Caco-2 (cell line): Measurements from ENCODE around the gene INAVA. TPM values are rescaled to one million over a fixed set of nuclear protein-coding genes. Genes with fewer than 3 reads are reported as not detected.

Source experiments
- BruUV-seq: library from RNA; stranded (reverse); fragments of 400-500 nt; replicated peaks from 2 replicates; lab custom pipeline; 2021; lab: Mats Ljungman, UMichigan
- CTCF ChIA-PET: fragments of 300-600 bp; sonication (Branson Sonifier 250); formaldehyde crosslinking; loops from one replicate; lab custom pipeline; 2022; ENCODE audit warnings: antibody characterized with exemption; lab: Charles Lee
- POLR2A ChIA-PET: fragments of 300-600 bp; sonication (Branson Sonifier 250); formaldehyde crosslinking; loops from one replicate; lab custom pipeline; 2022; ENCODE audit warnings: antibody characterized with exemption; lab: Charles Lee
- DNase-seq, 2 experiments: peaks; one replicate each; pipeline versions ENCODE4 v3.0.0 to v3.0.0-alpha.2; 2020 to 2022
- H3K27me3 ChIP-seq: replicated peaks from 2 replicates; pipeline ENCODE4 v1.6.0; 2011; ENCODE audit warnings: low read length; ENCODE audit not compliant: control insufficient read depth, insufficient read depth
- H3K36me3 ChIP-seq: 2 replicates; pipeline ENCODE4 v1.5.1; 2011; ENCODE audit warnings: low read length; ENCODE audit not compliant: control insufficient read depth, insufficient read depth
- H3K4me1 ChIP-seq: fragments of 250-450 bp; sonication (Bioruptor Pico); 2 replicates; pipeline ENCODE4 v1.5.1; 2020; ENCODE audit warnings: mild to moderate bottlenecking
- H3K4me3 ChIP-seq: 2 replicates; pipeline ENCODE4 v1.5.1; 2011; ENCODE audit warnings: low read depth, mild to moderate bottlenecking, control low read depth, low read length
- H3K9me3 ChIP-seq: fragments of 250-450 bp; sonication (Bioruptor Pico); 2 replicates; pipeline ENCODE4 v1.5.1; 2020; ENCODE audit warnings: mild to moderate bottlenecking, moderate library complexity
- H3K27ac Mint-ChIP-seq: one replicate; pipeline ENCODE4 v1.8.0; 2022; ENCODE audit warnings: mixed read lengths; ENCODE audit not compliant: unreplicated experiment
- H3K27me3 Mint-ChIP-seq: one replicate; pipeline ENCODE4 v1.8.0; 2022; ENCODE audit warnings: mixed read lengths; ENCODE audit not compliant: insufficient read depth, unreplicated experiment
- H3K36me3 Mint-ChIP-seq: one replicate; pipeline ENCODE4 v1.8.0; 2022; ENCODE audit warnings: mild to moderate bottlenecking, mixed read lengths; ENCODE audit not compliant: insufficient read depth, unreplicated experiment
- H3K4me1 Mint-ChIP-seq: one replicate; pipeline ENCODE4 v1.8.0; 2022; ENCODE audit warnings: low read depth, mixed read lengths; ENCODE audit not compliant: unreplicated experiment
- H3K4me3 Mint-ChIP-seq: one replicate; pipeline ENCODE4 v1.8.0; 2022; ENCODE audit warnings: mild to moderate bottlenecking, moderate library complexity, mixed read lengths; ENCODE audit not compliant: unreplicated experiment
- H3K9me3 Mint-ChIP-seq: one replicate; pipeline ENCODE4 v1.8.0; 2022; ENCODE audit warnings: mixed read lengths; ENCODE audit not compliant: unreplicated experiment
- CTCF ChIP-seq, 2 experiments: fragments of 200-600 bp in 1 of 2; IDR thresholded peaks; 1 replicate in 1 of 2; 2 replicates in 1 of 2; pipeline versions ENCODE4 v1.5.1 to v1.8.0; 2011 to 2022; ENCODE audit warnings: antibody characterized with exemption in 1 of 2, control low read depth in 1 of 2, inconsistent platforms in 1 of 2, low read depth in 1 of 2, low read length in 1 of 2, mild to moderate bottlenecking in 1 of 2, moderate library complexity in 1 of 2; ENCODE audit not compliant: insufficient read depth in 1 of 2, severe bottlenecking in 1 of 2, unreplicated experiment in 1 of 2
- intact Hi-C: fragments of 100-400 bp; cut with micrococcal nuclease; formaldehyde crosslinking; loops from one replicate; pipeline ENCODE4 v1.10.0; 2022; ENCODE audit not compliant: unreplicated experiment
- total RNA-seq: library from RNA; stranded (reverse); gene quantifications from 2 replicates; pipeline ENCODE4 v1.2.3, GENCODE V29; 2022

The INAVA gene
- total RNA-seq, 1 experiment from 2014 or later = 123 TPM

GRCh38 chr1:200900877-200901276, 6.2 kb downstream of the INAVA start:
- peaks cover 32% of the 10 kb centered on the region for H3K4me1 Mint-ChIP-seq
- POLR2A ChIA-PET = no interaction called here

GRCh38 chr1:200901350-200901749, 6.7 kb downstream of the INAVA start:
- no peaks in the 10 kb centered on the region for H3K27me3 ChIP-seq
- no peak for TF ChIP-seq CTCF (IDR thresholded peaks at IDR 0.05; ENCODE audit: insufficient read depth in 1 of 2, low read depth in 1 of 2, low read length in 1 of 2, severe bottlenecking in 1 of 2, unreplicated experiment in 1 of 2)
- Mint-ChIP-seq H3K9me3 (no peaks in the 10 kb centered on the region), H3K4me1 (peaks cover 32% of the 10 kb centered on the region), H3K4me3 (peak overlapping the region; percentile 22), H3K27me3 (no peaks in the 10 kb centered on the region), H3K27ac (peak overlapping the region; percentile 79), H3K36me3 (peaks cover 97% of the 10 kb centered on the region)
- no peak overlapping the region for H3K4me3 ChIP-seq
- intact Hi-C loops = no loop called here
- no TSS peak for BruUV-seq
- POLR2A ChIA-PET = no interaction called here
- H3K9me3 ChIP-seq = no peaks in the 10 kb centered on the region
- CTCF ChIA-PET = no interaction called here
- H3K4me1 ChIP-seq = peaks cover 34% of the 10 kb centered on the region
- H3K36me3 ChIP-seq = peaks cover 18% of the 10 kb centered on the region
- DNase-seq = no peak

More at GRCh38 chr1:200900877-200901276, 6.2 kb downstream of the INAVA start:
- TF ChIP-seq CTCF (IDR thresholded peaks at IDR 0.05; ENCODE audit: insufficient read depth in 1 of 2, low read depth in 1 of 2, low read length in 1 of 2, severe bottlenecking in 1 of 2, unreplicated experiment in 1 of 2) = no peak
- Mint-ChIP-seq H3K27ac (peak overlapping the region; percentile 79), H3K27me3 (no peaks in the 10 kb centered on the region), H3K9me3 (no peaks in the 10 kb centered on the region), H3K36me3 (peaks cover 97% of the 10 kb centered on the region), H3K4me3 (peak overlapping the region; percentile 22)
- DNase-seq = no peak
- no TSS peak for BruUV-seq
- intact Hi-C loops = no loop called here
- CTCF ChIA-PET = no interaction called here
- H3K4me1 ChIP-seq = peaks cover 34% of the 10 kb centered on the region
- H3K36me3 ChIP-seq = peaks cover 18% of the 10 kb centered on the region
- H3K4me3 ChIP-seq = no peak overlapping the region
- no peaks in the 10 kb centered on the region for H3K9me3 ChIP-seq
- no peaks in the 10 kb centered on the region for H3K27me3 ChIP-seq

- intact Hi-C loops = no loop called here
- Mint-ChIP-seq H3K4me1 (peaks cover 32% of the 10 kb centered on the region), H3K27ac (peak overlapping the region; percentile 79), H3K36me3 (peaks cover 97% of the 10 kb centered on the region), H3K27me3 (no peaks in the 10 kb centered on the region), H3K9me3 (no peaks in the 10 kb centered on the region), H3K4me3 (no peak overlapping the region)
- Histone ChIP-seq H3K4me3 (no peak overlapping the region), H3K27me3 (no peaks in the 10 kb centered on the region), H3K36me3 (peaks cover 18% of the 10 kb centered on the region), H3K4me1 (peaks cover 32% of the 10 kb centered on the region), H3K9me3 (no peaks in the 10 kb centered on the region)
- TF ChIP-seq CTCF (IDR thresholded peaks at IDR 0.05; ENCODE audit: insufficient read depth in 1 of 2, low read depth in 1 of 2, low read length in 1 of 2, severe bottlenecking in 1 of 2, unreplicated experiment in 1 of 2) = no peak
- no peak for DNase-seq
- no TSS peak for BruUV-seq
- CTCF ChIA-PET = no interaction called here
- POLR2A ChIA-PET = interaction anchor here (0.6 to 0.7 kb wide), 2 partner anchors 13 to 25 kb away, joined by 3 to 4 read pairs; no protein-coding TSS in a partner anchor
Measured at GRCh38 chr1:200901796-200902444, 7.2 kb downstream of the INAVA start.
